Ishikawa (cell line): ENCODE data around the gene KDM4E.

Experiments
- CEBPB ChIP-seq: IDR thresholded peaks from 2 replicates; pipeline ENCODE4 v1.6.1; 2012
- CREB1 ChIP-seq: IDR thresholded peaks from 2 replicates; pipeline ENCODE4 v1.6.1; 2012; ENCODE audit warnings: low read depth
- EGR1 ChIP-seq: IDR thresholded peaks from 2 replicates; pipeline ENCODE4 v1.6.1; 2012
- EP300 ChIP-seq: IDR thresholded peaks from 2 replicates; pipeline ENCODE4 v1.6.1; 2012; ENCODE audit warnings: borderline replicate concordance
- FOXM1 ChIP-seq: IDR thresholded peaks from 2 replicates; pipeline ENCODE4 v1.6.1; 2012; ENCODE audit warnings: low read depth, borderline replicate concordance
- NFIC ChIP-seq: IDR thresholded peaks from 2 replicates; pipeline ENCODE4 v1.6.1; 2012
- RAD21 ChIP-seq: IDR thresholded peaks from 2 replicates; pipeline ENCODE4 v1.6.1; 2012; ENCODE audit warnings: low read depth
- TAF1 ChIP-seq: IDR thresholded peaks from 2 replicates; pipeline ENCODE4 v1.6.1; 2012; ENCODE audit warnings: low read depth, mild to moderate bottlenecking
- TCF12 ChIP-seq: IDR thresholded peaks from 2 replicates; pipeline ENCODE4 v1.6.1; 2012; ENCODE audit warnings: low read depth
- TEAD4 ChIP-seq: IDR thresholded peaks from 2 replicates; pipeline ENCODE4 v1.6.1; 2012
- YY1 ChIP-seq: IDR thresholded peaks from 2 replicates; pipeline ENCODE4 v1.6.1; 2012; ENCODE audit warnings: low read depth
- ZBTB7A ChIP-seq: IDR thresholded peaks from 2 replicates; pipeline ENCODE4 v1.6.1; 2012; ENCODE audit warnings: low read depth
- TF ChIP-seq, protein P1 (sequence below): IDR thresholded peaks from 2 replicates; pipeline ENCODE4 v1.6.1; 2012
- TF ChIP-seq, protein P2 (sequence below): IDR thresholded peaks from 2 replicates; pipeline ENCODE4 v1.6.1; 2012
- TF ChIP-seq, protein P3 (sequence below): IDR thresholded peaks from 2 replicates; pipeline ENCODE4 v1.6.1; 2012; ENCODE audit warnings: low read depth, mild to moderate bottlenecking

The KDM4E gene

DNA sequence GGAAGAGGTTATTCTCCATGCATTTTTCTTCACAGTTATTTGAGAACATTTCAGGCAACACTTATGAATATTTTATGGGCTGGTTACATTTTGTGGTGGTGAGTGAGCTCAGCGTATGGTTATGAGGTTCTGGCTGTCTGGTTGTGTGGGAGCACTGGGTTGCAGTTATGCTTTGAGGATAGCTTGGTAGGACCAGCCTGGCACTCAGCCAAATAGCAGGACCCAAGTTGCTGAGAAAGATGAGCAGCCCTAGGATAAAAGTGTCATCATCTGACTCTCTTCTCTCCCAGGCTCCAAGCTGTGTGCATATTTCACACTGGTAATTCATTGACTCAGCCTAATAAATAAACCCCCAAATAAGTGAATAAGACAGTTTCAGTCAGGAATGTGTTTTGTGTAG, 33.6 kb downstream of the KDM4E start:
- TF ChIP-seq RAD21, result no peak
- TF ChIP-seq TCF12, result no peak
- TF ChIP-seq, protein P1, sequence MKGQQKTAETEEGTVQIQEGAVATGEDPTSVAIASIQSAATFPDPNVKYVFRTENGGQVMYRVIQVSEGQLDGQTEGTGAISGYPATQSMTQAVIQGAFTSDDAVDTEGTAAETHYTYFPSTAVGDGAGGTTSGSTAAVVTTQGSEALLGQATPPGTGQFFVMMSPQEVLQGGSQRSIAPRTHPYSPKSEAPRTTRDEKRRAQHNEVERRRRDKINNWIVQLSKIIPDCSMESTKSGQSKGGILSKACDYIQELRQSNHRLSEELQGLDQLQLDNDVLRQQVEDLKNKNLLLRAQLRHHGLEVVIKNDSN, result no peak
- TF ChIP-seq, protein P2, sequence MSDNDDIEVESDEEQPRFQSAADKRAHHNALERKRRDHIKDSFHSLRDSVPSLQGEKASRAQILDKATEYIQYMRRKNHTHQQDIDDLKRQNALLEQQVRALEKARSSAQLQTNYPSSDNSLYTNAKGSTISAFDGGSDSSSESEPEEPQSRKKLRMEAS, result no peak
- 0 out of 2 replicates have a peak, but pooled peaks have one; percentile 5 for TF ChIP-seq NFIC

DNA sequence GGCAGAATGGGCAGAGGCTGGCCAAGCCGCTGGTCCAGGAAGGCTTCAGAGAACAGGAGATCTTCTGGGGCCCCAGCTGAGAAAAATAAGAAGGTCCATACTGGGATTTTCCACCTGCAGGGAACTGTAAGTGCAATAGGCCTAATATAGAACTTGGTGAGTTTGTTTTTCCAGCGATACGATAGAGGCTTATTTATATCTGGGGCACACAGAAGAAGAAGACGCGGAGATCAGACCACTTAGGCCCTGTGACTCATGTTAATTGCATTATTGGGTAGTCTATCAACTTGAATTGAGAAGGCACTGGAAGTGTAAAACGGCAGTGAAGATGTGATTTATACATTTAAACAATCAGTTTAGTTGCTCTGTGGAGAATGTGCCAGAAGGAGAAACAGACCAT, 34.0 kb downstream of the KDM4E start:
- TF ChIP-seq RAD21, result no peak
- TF ChIP-seq ZBTB7A, result no peak
- TF ChIP-seq, protein P1, result no peak
- no peak for TF ChIP-seq YY1
- TF ChIP-seq, protein P2, result no peak
- TF ChIP-seq TCF12, result no peak
- TF ChIP-seq FOXM1, result no peak
- TF ChIP-seq, protein P3, sequence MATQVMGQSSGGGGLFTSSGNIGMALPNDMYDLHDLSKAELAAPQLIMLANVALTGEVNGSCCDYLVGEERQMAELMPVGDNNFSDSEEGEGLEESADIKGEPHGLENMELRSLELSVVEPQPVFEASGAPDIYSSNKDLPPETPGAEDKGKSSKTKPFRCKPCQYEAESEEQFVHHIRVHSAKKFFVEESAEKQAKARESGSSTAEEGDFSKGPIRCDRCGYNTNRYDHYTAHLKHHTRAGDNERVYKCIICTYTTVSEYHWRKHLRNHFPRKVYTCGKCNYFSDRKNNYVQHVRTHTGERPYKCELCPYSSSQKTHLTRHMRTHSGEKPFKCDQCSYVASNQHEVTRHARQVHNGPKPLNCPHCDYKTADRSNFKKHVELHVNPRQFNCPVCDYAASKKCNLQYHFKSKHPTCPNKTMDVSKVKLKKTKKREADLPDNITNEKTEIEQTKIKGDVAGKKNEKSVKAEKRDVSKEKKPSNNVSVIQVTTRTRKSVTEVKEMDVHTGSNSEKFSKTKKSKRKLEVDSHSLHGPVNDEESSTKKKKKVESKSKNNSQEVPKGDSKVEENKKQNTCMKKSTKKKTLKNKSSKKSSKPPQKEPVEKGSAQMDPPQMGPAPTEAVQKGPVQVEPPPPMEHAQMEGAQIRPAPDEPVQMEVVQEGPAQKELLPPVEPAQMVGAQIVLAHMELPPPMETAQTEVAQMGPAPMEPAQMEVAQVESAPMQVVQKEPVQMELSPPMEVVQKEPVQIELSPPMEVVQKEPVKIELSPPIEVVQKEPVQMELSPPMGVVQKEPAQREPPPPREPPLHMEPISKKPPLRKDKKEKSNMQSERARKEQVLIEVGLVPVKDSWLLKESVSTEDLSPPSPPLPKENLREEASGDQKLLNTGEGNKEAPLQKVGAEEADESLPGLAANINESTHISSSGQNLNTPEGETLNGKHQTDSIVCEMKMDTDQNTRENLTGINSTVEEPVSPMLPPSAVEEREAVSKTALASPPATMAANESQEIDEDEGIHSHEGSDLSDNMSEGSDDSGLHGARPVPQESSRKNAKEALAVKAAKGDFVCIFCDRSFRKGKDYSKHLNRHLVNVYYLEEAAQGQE, result no peak
- no peak for TF ChIP-seq NFIC
- no peak for TF ChIP-seq EP300
- no peak for TF ChIP-seq CREB1
- no peak for TF ChIP-seq TEAD4
- no peak for TF ChIP-seq EGR1
- TF ChIP-seq CEBPB, result no peak
- no peak for TF ChIP-seq TAF1

DNA sequence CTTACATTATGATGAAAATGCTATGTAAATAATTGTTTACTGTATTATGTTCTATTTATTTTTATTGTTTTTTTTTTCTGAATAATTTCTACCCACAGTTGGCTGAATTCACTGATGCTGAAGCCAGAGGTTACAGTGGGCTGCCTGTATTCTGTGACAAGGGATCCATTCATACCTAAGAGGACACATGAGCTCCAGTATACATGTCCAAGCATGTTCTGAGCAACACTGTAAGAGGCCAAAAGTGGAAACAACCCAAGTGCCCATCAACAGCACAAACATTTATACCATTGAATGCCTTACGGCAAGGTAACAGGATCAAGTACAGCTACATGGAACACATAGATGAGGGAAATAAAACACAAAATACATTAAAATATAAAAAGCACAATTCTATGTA, 40.3 kb downstream of the KDM4E start:
- TF ChIP-seq EGR1, result no peak
- TF ChIP-seq, protein P3, result no peak
- TF ChIP-seq TAF1, result no peak
- TF ChIP-seq ZBTB7A, result no peak
- no peak for TF ChIP-seq TEAD4
- TF ChIP-seq EP300, result no peak
- no peak for TF ChIP-seq NFIC
- no peak for TF ChIP-seq TCF12
- no peak for TF ChIP-seq FOXM1
- TF ChIP-seq CEBPB, result no peak
- no peak for TF ChIP-seq CREB1
- TF ChIP-seq, protein P2, result no peak
- no peak for TF ChIP-seq RAD21

DNA sequence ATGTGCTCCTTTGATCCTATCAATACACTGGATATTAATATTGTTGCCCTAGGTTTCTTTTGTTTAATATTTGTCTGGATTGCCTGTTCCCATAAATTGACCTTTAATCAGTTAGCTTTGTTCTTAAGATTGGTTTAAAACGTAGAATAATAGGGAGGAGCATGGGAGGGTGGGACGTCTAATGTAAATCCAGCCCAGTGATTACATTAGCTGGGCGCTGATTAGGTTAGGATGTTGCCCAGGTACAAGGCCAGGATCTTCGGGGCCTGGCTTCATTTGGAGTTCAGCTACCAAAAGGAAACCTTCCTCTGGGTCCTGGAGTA, 41.6 kb downstream of the KDM4E start, which contains the start of gene SRSF8:
SRSF8 (plus strand) TSS at position 204 of the 323 bp plus-strand sequence. CDS start 308 bp downstream, outside the sequence.
- TF ChIP-seq, protein P1, result no peak
- no peak for TF ChIP-seq FOXM1
- no peak for TF ChIP-seq TCF12
- TF ChIP-seq CEBPB, result no peak
- TF ChIP-seq EP300, result no peak
- TF ChIP-seq, protein P2, result no peak
- no peak for TF ChIP-seq TEAD4
- TF ChIP-seq RAD21, result no peak
- TF ChIP-seq NFIC, result no peak
- TF ChIP-seq TAF1, result no peak
- no peak for TF ChIP-seq ZBTB7A
- no peak for TF ChIP-seq YY1
- no peak for TF ChIP-seq CREB1
- TF ChIP-seq EGR1, result no peak
- TF ChIP-seq, protein P3, result no peak
